Mesenteric fat pad (tissue), 1 donor: ENCODE measurements around the gene NUP210. TPM values are rescaled to one million over a fixed set of nuclear protein-coding genes. Genes with fewer than 3 reads are reported as not detected.

Source experiments
- DNase-seq: peaks from one replicate; pipeline ENCODE4 v3.0.0-alpha.2; 2020; ENCODE audit warnings: low spot score
- total RNA-seq: library from RNA; stranded (reverse); fragmentation: NEBNext Ultra II Directional; extraction: Animal tissue kit (Norgen Biotek cat#: 25700); gene quantifications from one replicate; pipeline ENCODE4 v1.2.1, GENCODE V29; 2021
- donor health status: DM: yes; HTN: yes; CAD: no.

Gene NUP210
- total RNA-seq, 1 donor from 2014 or later = 1.5 TPM

DNA sequence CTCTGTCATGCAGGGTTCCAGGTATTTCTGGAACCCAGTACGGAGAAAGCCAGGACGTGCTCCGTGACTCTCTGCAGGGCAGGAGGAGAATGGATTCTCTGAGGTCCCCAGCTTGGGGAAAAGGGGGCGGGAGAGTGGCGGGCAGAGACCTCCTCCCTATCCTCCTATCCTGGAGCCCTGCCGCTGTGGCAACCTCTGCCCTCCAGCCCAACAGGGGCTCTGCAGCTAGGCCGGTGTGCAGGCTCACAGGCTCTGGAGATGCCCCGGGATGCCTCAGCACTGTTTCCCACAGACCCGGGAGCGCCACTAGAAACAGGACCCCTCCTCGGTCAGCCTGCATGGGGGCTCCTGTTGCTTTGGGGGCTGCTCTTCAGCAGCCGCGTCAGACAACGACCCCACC, 43.1 kb downstream of the NUP210 start:
- DNase-seq = no peak

- no peak for DNase-seq
These were observed 44.0 kb downstream of the NUP210 start for GRCh38 chr3:13376091-13376490.

DNA sequence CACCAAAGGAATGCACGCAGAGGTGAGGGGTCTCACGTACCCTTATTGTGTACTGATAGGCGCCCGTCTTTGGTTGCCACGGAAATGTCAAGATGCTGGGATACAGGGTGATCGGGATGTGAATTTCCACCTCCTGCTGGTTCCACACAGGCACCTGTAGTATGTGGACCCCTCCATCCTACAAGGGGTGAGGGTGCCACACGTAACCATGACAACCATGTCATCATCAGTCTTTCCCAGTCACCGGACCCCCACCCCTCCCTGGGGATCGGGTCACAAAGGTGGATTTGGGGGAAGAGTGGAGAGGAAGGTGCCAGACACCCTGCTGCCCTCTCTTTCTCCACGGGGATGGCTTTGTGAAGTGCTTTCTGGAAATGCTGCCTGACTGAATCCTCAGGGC, 44.7 kb downstream of the NUP210 start:
- DNase-seq = no peak

DNA sequence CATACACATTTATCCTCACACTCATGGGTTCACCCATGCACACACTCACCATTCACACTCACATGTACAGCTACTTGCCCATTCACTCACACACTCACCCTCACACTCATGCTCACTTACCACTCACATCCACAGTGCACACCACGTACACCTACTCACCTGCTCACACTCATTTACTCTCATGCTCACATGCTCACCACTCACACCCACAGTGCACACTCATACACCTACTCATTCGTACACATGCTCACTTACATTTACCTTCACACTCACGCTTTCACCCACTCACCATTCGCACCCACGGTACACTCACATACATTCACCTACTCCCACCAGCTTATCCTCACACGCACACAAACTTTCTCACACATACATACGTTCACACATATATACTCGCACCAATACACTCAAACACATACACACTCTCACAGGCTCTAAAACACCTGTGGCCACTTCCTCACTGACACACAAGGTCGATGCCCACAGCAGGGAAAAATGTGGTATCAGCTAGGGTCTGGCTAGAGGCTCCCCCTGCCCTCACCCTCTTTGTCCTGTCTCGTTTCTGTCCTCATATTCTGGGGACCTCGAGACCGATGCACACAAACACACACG, 46.0 kb downstream of the NUP210 start:
- DNase-seq = no peak

GRCh38 chr3:13372656-13373055, 47.5 kb downstream of the NUP210 start:
- no peak for DNase-seq

DNA sequence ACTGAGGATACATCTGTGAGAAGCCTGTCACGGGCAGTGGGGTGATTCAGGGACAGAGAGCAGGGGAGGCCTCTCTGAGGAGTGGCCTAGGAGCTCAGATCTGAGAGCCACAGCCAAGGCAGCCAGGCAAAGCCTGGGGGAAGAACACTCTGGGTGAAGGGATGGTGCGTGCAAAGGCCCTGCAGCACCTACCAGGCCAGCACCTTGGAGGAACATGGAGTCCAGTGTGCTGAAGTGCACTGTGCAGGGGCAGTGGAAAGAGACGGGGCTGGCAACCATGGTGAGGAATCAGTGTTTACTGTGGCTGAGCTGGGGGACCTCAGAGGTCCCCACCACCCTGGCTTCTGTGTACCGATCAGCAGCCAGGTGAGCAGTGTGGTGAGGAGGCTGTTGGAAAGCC, 48.0 kb downstream of the NUP210 start:
- DNase-seq = no peak

DNA sequence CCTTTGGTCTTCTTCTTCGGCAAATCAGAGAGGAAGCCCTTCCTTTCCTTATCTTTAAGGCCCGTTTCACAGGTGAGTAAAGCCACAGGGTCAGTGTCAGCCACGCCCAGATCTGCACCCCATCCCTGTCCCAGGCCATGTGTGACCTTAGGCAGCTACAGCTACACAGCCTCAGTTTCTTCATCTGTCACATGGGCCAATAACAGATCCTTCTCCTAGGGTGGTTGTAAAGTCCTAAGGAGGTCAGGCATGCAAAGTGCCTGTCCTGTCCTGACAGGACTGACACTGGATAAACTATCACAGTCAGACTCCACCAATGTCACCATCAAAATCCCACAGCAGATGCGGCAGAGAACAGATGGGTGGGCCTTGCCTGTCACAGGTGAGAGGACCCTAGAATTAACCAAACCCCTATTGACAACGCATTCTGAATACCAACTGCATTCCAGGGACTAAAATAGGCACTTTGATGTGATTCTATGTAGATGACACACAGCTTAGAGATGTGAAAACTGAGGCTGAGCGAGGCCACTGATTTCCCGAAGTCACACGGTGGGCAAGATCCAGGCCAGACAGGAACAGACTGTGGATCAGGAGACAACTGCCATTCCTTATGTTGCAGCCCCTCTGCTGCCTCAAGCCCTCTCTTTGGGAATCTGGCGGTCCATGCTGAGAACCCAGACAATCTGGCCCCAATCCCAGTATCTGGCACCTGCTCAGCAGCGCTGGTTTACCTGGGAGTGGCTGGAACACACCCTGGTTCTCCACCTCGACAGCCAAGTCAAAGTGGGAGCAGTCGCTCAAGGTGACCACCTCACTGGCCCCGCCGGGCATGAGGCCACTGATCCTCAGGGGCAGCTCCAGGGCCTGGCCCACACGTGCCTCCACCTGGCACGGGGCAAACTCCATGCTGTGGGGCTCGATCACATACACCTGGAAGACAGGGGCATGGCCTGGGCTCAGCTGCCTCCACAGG, 48.7 kb downstream of the NUP210 start:
- DNase-seq = no peak

- DNase-seq = no peak
These were observed 49.5 kb downstream of the NUP210 start for GRCh38 chr3:13370609-13371008.

GRCh38 chr3:13370055-13370454, 50.1 kb downstream of the NUP210 start:
- no peak for DNase-seq

GRCh38 chr3:13368834-13369233, 51.3 kb downstream of the NUP210 start:
- DNase-seq = no peak

- DNase-seq = no peak
These were observed 52.4 kb downstream of the NUP210 start for GRCh38 chr3:13367728-13368127.

GRCh38 chr3:13365390-13366379, 54.4 kb downstream of the NUP210 start:
- no peak for DNase-seq

DNA sequence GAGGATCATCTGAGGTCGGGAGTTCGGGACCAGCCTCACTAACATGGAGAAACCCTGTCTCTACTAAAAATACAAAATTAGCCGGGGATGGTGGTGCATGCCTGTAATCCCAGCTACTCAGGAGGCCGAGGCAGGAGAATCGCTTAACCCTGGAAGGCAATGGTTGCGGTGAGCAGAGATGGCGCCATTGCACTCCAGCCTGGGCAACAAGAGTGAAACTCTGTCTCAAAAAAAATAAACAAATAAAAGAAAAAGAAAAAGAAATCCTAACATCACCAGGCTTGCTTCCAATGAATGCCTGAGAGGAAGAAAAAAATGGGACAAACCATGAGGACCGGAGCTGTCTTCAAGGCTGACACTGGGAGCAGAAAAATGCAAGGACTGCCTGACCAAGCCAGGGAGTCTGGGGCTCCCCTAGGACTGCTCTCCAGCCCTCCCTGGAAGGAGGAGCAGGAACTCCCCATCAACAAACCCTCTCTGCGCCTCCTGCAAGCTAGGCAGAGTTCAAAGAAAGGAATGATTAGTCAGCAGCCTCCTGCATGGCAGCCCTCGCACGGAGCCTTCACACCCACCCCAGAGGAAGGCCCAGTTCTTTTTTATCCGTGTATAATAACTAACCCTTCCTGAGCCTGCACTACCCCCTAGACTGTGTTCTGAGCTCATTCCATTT, 55.4 kb downstream of the NUP210 start:
- DNase-seq = no peak

GRCh38 chr3:13362551-13362950, 57.6 kb downstream of the NUP210 start:
- no peak for DNase-seq

- DNase-seq = no peak
These were observed 60.2 kb downstream of the NUP210 start for GRCh38 chr3:13359916-13360315.

DNA sequence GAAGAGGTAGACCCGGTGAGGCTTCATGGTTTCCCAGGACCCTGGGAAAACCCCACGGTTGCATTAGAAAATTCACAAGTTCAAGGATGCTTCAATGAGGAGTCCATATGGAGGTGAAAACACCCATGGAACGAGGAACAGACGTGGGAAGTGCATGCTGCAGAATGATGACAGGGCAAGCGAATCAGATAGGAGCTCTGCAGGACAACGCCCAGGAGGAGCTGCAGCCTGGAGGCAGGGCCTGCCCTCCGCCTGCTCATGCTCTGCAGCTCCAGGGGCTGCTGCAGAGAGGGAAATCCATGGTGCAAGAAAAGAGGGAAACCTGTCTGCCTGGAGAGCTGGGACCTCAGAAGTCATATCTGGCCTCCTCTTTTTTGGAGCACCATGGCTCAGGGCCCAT, 61.5 kb downstream of the NUP210 start:
- no peak for DNase-seq

DNA sequence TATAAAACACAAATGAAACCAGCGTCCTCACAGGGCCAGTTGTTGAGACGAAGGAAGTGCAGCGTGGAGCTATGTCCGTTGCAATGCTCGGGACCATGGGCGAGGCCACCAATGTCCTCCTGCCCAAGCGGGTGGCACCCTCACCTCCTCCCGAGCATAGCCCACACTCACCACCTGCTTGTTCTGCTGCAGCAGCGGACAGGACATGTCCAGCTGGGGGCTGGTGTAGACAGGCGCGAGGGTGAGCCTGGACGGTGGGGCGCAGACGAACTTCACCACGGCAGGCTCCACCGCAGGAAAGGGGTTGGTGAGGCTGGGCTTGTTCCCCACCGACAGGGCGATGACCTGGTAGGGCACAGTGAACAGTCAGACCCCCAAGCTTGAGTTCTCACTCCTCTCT, 62.1 kb downstream of the NUP210 start:
- DNase-seq = no peak

DNA sequence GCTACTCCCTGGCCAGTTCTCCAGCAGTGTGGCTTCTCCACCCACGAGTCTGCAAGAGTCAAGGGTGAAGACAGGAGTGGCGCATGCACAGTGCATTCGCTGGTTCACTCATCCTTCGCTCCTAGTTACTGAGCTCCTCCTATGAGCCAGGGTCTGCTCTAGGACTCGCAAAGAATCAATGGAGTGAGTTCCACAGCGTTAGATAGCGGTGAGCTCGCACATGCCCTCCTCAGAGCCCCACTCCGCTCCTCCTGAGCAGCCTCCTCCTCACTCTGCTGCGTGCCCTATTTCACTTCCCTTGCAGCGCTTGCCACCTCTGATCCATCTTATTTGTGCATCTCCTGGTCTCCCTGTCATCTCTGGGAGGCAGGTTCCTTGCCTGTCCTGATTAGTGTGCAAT, 63.0 kb downstream of the NUP210 start:
- DNase-seq = no peak

DNA sequence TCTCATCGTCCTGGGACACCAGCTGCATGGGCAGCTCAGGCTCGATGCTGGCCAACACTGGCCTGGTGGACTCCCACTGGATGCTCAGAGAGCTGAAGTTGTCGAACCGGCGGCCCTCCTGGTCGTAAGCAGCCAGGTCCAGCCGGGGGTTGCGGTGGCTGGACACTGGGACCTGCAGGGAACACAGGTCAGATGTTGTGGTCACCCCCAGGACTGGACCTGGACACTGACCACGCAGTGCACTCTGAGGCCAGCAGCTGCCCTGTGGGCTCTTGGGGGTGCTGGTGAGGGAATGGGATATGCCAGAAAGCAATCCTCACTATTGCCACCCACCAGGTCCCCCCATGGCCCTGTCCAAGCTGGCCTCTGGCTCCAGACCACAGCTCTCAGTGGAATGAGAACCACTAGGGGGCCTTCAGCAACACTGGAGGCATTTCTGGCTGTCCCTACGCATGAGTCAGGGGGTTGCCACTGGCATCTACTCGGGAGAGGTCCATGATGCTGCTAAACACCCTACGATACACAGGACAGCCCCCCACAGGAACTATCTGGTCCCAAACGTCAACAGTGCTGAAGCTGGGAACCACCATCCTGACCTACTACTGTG, 66.1 kb downstream of the NUP210 start:
- no peak for DNase-seq

DNA sequence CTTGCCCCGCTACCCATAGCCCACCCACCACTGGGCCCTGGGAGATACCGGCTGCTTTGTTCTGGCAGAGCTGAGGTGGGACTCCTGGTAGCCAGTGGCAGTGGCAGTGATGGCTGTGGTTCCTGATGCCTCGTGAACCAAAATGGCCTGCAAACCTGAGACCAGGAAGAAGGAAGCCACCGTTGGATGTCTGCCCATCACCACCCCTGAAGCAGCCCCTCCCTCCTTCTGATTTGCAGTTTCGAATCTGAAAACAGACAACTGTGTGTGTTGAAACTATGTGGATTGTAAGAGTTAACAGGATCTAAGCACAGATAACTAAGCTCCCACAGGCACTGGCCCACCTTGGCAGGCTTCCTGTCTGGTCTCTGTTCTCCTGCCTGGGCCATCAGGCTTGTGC, 66.6 kb downstream of the NUP210 start:
- no peak for DNase-seq
